DOHH2 (cell line): Measurements from ENCODE around the gene FGF5.

Experiments
- H3F3A ChIP-seq: fragments of 200-600 bp; sonication (generic), shearing (Covaris generic); 2 replicates; pipeline ENCODE4 v1.6.0; 2016; ENCODE audit warnings: antibody characterized with exemption, mild to moderate bottlenecking; ENCODE audit not compliant: control insufficient read depth, insufficient read depth
- H3K27ac ChIP-seq: fragments of 200-600 bp; sonication (generic); 2 replicates; pipeline ENCODE4 v1.5.1; 2014; ENCODE audit warnings: low read depth, mild to moderate bottlenecking, low read length, moderate library complexity
- H3K27me3 ChIP-seq: fragments of 200-600 bp; sonication (generic); 2 replicates; pipeline ENCODE4 v1.6.1; 2014; ENCODE audit warnings: mild to moderate bottlenecking, low read length, mixed read lengths; ENCODE audit not compliant: control insufficient read depth
- H3K36me3 ChIP-seq: fragments of 200-600 bp; sonication (generic); 2 replicates; pipeline ENCODE4 v1.6.1; 2014; ENCODE audit warnings: mild to moderate bottlenecking, low read length, moderate library complexity, mixed read lengths; ENCODE audit not compliant: control insufficient read depth
- H3K4me1 ChIP-seq: fragments of 200-600 bp; sonication (generic); 2 replicates; pipeline ENCODE4 v1.6.1; 2014; ENCODE audit warnings: mild to moderate bottlenecking, low read length, mixed read lengths; ENCODE audit not compliant: control insufficient read depth
- H3K4me2 ChIP-seq: fragments of 200-600 bp; sonication (generic); 2 replicates; pipeline ENCODE4 v1.6.0; 2014; ENCODE audit warnings: mild to moderate bottlenecking, low read length, moderate library complexity
- H3K4me3 ChIP-seq: fragments of 200-600 bp; sonication (generic); 2 replicates; pipeline ENCODE4 v1.5.1; 2014; ENCODE audit warnings: mild to moderate bottlenecking, low read length, mixed read lengths
- H3K79me2 ChIP-seq: fragments of 200-600 bp; sonication (generic); 2 replicates; pipeline ENCODE4 v1.6.1; 2014; ENCODE audit warnings: mild to moderate bottlenecking, low read length, mixed read lengths; ENCODE audit not compliant: control insufficient read depth
- H3K9me2 ChIP-seq: fragments of 200-600 bp; sonication (generic); replicated peaks from 2 replicates; pipeline ENCODE4 v1.6.1; 2014; ENCODE audit warnings: mild to moderate bottlenecking, low read length, mixed read lengths; ENCODE audit not compliant: control insufficient read depth
- H3K9me3 ChIP-seq: fragments of 200-600 bp; sonication (generic); 2 replicates; pipeline ENCODE4 v1.6.1; 2014; ENCODE audit warnings: antibody characterized with exemption, low read length, mixed read lengths; ENCODE audit not compliant: control insufficient read depth, insufficient read depth
- H4K20me1 ChIP-seq: fragments of 200-600 bp; sonication (generic); 2 replicates; pipeline ENCODE4 v1.6.0; 2014; ENCODE audit warnings: low read depth, mild to moderate bottlenecking, antibody characterized with exemption, low read length, moderate library complexity; ENCODE audit not compliant: control insufficient read depth, insufficient read depth
- CTCF ChIP-seq: fragments of 200-600 bp; sonication (generic); IDR thresholded peaks from one replicate; pipeline ENCODE4 v1.5.1; 2014; ENCODE audit warnings: antibody characterized with exemption, mild to moderate bottlenecking, low read depth, low read length; ENCODE audit not compliant: poor library complexity, severe bottlenecking
- EZH2phosphoT487 ChIP-seq: fragments of 200-600 bp; sonication (generic); IDR thresholded peaks from 2 replicates; pipeline ENCODE4 v1.6.1; 2017; ENCODE audit warnings: borderline replicate concordance, mild to moderate bottlenecking, antibody characterized with exemption, low read length, moderate library complexity, mixed read lengths

FGF5 gene

GRCh38 chr4:80264825-80265224 is 1.6 kb upstream of the FGF5 start:
- H3K27ac ChIP-seq = no peak overlapping the region
- no peaks in the 10 kb centered on the region for H3K36me3 ChIP-seq
- H3K9me2 ChIP-seq = no peaks in the 10 kb centered on the region
- no peak overlapping the region for H3K4me3 ChIP-seq
- peaks cover 20% of the 10 kb centered on the region for H3K27me3 ChIP-seq
- H3K4me2 ChIP-seq = no peak overlapping the region
- H3K4me1 ChIP-seq = no peaks in the 10 kb centered on the region
- no peaks in the 10 kb centered on the region for H3F3A ChIP-seq
- H4K20me1 ChIP-seq = no peaks in the 10 kb centered on the region
- TF ChIP-seq EZH2phosphoT487 (no peak), CTCF (no peak)
- H3K79me2 ChIP-seq = no peaks in the 10 kb centered on the region
- peaks cover 5% of the 10 kb centered on the region for H3K9me3 ChIP-seq

GRCh38 chr4:80265571-80266252 is 752 bp upstream of the FGF5 start:
- Histone ChIP-seq H3K9me3 (peaks cover 5% of the 10 kb centered on the region), H3K79me2 (no peaks in the 10 kb centered on the region), H3K9me2 (no peaks in the 10 kb centered on the region), H3K36me3 (no peaks in the 10 kb centered on the region), H3K27ac (no peak overlapping the region), H3K4me3 (no peak overlapping the region), H3K4me1 (no peaks in the 10 kb centered on the region), H3F3A (no peaks in the 10 kb centered on the region), H3K27me3 (peaks cover 20% of the 10 kb centered on the region), H4K20me1 (no peaks in the 10 kb centered on the region), H3K4me2 (no peak overlapping the region)
- no peak for TF ChIP-seq EZH2phosphoT487
- no peak for TF ChIP-seq CTCF

GRCh38 chr4:80266902-80267380 is 477 bp downstream of the FGF5 start:
- peaks cover 20% of the 10 kb centered on the region for H3K27me3 ChIP-seq
- no peaks in the 10 kb centered on the region for H4K20me1 ChIP-seq
- peaks cover 5% of the 10 kb centered on the region for H3K9me3 ChIP-seq
- no peaks in the 10 kb centered on the region for H3K36me3 ChIP-seq
- H3K4me1 ChIP-seq = no peaks in the 10 kb centered on the region
- no peak overlapping the region for H3K27ac ChIP-seq
- no peak overlapping the region for H3K4me3 ChIP-seq
- H3K4me2 ChIP-seq = no peak overlapping the region
- H3K9me2 ChIP-seq = no peaks in the 10 kb centered on the region
- H3K79me2 ChIP-seq = no peaks in the 10 kb centered on the region
- H3F3A ChIP-seq = no peaks in the 10 kb centered on the region
- no peak for TF ChIP-seq CTCF
